Small intestine (tissue), 7 donors: ENCODE data around the gene BCAS3. TPM values are rescaled to one million over a fixed set of nuclear protein-coding genes. Genes with fewer than 3 reads are reported as not detected.

Experiments used
- DNase-seq, 2 donors: peaks; one replicate each; pipeline versions ENCODE4 v3.0.0 to v3.0.0-alpha.2; 2013
- FAIRE-seq: peaks from 2 replicates; lab custom pipeline; 2012; peaks lifted over from hg19 to GRCh38; lab: Jason Lieb, UNC
- H3K27ac ChIP-seq, 3 donors: one replicate each; pipeline ENCODE4 v1.5.1; 2013; ENCODE audit warnings: low read length in 2 of 3, mild to moderate bottlenecking in 2 of 3, control low read depth in 1 of 3, inconsistent platforms in 1 of 3, low read depth in 1 of 3, moderate library complexity in 1 of 3
- H3K27me3 ChIP-seq, 3 donors: one replicate each; pipeline ENCODE4 v1.6.1; 2013; ENCODE audit warnings: low read length in 3 of 3, inconsistent platforms in 1 of 3; ENCODE audit not compliant: control insufficient read depth in 3 of 3, insufficient read depth in 3 of 3
- H3K36me3 ChIP-seq, 3 donors: one replicate each; pipeline ENCODE4 v1.6.1; 2013; ENCODE audit warnings: low read length in 3 of 3, inconsistent platforms in 1 of 3, low read depth in 1 of 3, mild to moderate bottlenecking in 1 of 3, moderate library complexity in 1 of 3; ENCODE audit not compliant: control insufficient read depth in 3 of 3, insufficient read depth in 2 of 3
- H3K4me1 ChIP-seq, 3 donors: one replicate each; pipeline ENCODE4 v1.6.1; 2013; ENCODE audit warnings: low read length in 2 of 3, inconsistent platforms in 1 of 3, low read depth in 1 of 3, mild to moderate bottlenecking in 1 of 3, moderate library complexity in 1 of 3; ENCODE audit not compliant: control insufficient read depth in 3 of 3, insufficient read depth in 2 of 3
- H3K4me3 ChIP-seq, 3 donors: one replicate each; pipeline ENCODE4 v1.5.1; 2013; ENCODE audit warnings: low read length in 3 of 3, control low read depth in 1 of 3, inconsistent platforms in 1 of 3, low read depth in 1 of 3, mild to moderate bottlenecking in 1 of 3, moderate library complexity in 1 of 3
- H3K9me3 ChIP-seq, 2 donors: one replicate each; pipeline ENCODE4 v1.6.1; 2013; ENCODE audit warnings: low read depth in 1 of 2, low read length in 1 of 2; ENCODE audit not compliant: control insufficient read depth in 2 of 2, insufficient read depth in 1 of 2
- WGBS, 3 donors: extraction: QIAGEN DNeasy Blood & Tissue Kit; methylation state at CpG; one replicate each; pipeline ENCODE4 v1.1.7; 2013; 5-methylcytosine and 5-hydroxymethylcytosine counted together
- polyA plus RNA-seq, 4 donors: library from polyadenylated mRNA; stranded (reverse) in 3 of 4; unstranded in 1 of 4; fragments of 200-250 nt in 3 of 4; fragments of 120-200 nt in 1 of 4; gene quantifications; one replicate each; pipeline versions ENCODE4 v1.2.1 to v1.2.3, GENCODE V29; 2013
- donor health status: healthy with polysubstance abuse.
- donor health status: control.
- donor health status: control.
- donor health status: Bipolar disorder and iron deficiency.
- donor health status: healthy.

The BCAS3 gene
- polyA plus RNA-seq, 4 donors, result 4.4 to 10.5 (median 4.8) TPM

GRCh38 chr17:61155590-61156237 lies 478.1 kb downstream of the BCAS3 start:
- FAIRE-seq (no peak), DNase-seq (no peak)
- Histone ChIP-seq H3K4me1 (no peaks in the 10 kb centered on the region), H3K36me3 (no peaks in the 10 kb centered on the region), H3K27ac (no peak overlapping the region), H3K4me3 (no peak overlapping the region), H3K27me3 (no peaks in the 10 kb centered on the region), H3K9me3 (no peaks in the 10 kb centered on the region)
- 94% methylated on average over 4 of the region's 4 CpGs for WGBS, 3 donors

GRCh38 chr17:61157246-61157886 lies 479.7 kb downstream of the BCAS3 start:
- WGBS, 3 donors, result 38 to 54% (median 43%) methylated on average over 7 of the region's 7 CpGs
- Histone ChIP-seq H3K27me3 (no peaks in the 10 kb centered on the region), H3K27ac (no peak overlapping the region), H3K4me1 (no peaks in the 10 kb centered on the region), H3K36me3 (no peaks in the 10 kb centered on the region), H3K4me3 (no peak overlapping the region), H3K9me3 (no peaks in the 10 kb centered on the region)
- DNase-seq, result no peak
- FAIRE-seq, result no peak

GRCh38 chr17:61158376-61158775 lies 480.7 kb downstream of the BCAS3 start:
- no peak overlapping the region for H3K27ac ChIP-seq
- no peaks in the 10 kb centered on the region for H3K36me3 ChIP-seq
- WGBS, 3 donors, result 78 to 88% (median 79%) methylated on average over 3 of the region's 3 CpGs
- no peaks in the 10 kb centered on the region for H3K9me3 ChIP-seq
- FAIRE-seq (no peak), DNase-seq (no peak)
- no peak overlapping the region for H3K4me3 ChIP-seq
- H3K4me1 ChIP-seq, result no peaks in the 10 kb centered on the region
- H3K27me3 ChIP-seq, result no peaks in the 10 kb centered on the region

DNA sequence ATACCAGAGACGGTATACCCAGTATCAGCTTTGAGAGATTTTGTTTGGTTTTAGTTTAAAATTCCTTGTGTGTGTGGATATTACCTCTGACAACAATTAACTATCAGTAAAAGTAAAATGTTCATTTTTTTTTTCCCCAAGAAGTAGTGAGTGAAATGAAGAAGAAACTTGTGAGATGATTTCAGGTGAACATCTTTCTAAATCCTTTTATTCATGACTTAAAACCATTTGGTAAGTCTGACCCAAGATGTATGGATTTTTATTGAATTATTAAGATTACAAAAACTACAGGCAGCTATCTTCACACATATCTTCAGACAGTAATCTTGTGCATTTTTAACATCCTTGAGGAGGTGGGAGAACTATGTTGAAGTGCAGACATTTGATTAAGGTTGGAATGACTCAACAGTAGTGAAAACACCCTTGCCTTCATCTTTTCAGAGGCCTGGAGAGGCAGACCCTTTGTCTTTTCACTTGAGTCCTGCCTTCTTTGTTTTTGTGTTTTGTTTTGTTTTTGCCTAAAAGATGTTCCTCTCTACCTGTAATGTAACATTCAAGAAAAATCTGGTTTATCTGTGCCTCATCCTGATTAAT lies 481.7 kb downstream of the BCAS3 start:
- Histone ChIP-seq H3K9me3 (peaks cover 0 to 1% of the 10 kb centered on the region in 2 donors), H3K27ac (no peak overlapping the region), H3K4me3 (no peak overlapping the region), H3K4me1 (no peaks in the 10 kb centered on the region), H3K27me3 (no peaks in the 10 kb centered on the region), H3K36me3 (no peaks in the 10 kb centered on the region)
- DNase-seq, result no peak
- FAIRE-seq, result no peak
- WGBS, 3 donors, result 86 to 91% (median 89%) methylated on average over 1 of the region's 1 CpG

GRCh38 chr17:61160204-61160603 lies 482.6 kb downstream of the BCAS3 start:
- Histone ChIP-seq H3K4me3 (no peak overlapping the region), H3K27me3 (no peaks in the 10 kb centered on the region), H3K36me3 (no peaks in the 10 kb centered on the region), H3K9me3 (peaks cover 0 to 7% of the 10 kb centered on the region in 2 donors), H3K27ac (no peak overlapping the region), H3K4me1 (no peaks in the 10 kb centered on the region)
- no peak for FAIRE-seq
- DNase-seq, result no peak
- WGBS, 3 donors, result 83 to 97% (median 90%) methylated on average over 4 of the region's 4 CpGs

DNA sequence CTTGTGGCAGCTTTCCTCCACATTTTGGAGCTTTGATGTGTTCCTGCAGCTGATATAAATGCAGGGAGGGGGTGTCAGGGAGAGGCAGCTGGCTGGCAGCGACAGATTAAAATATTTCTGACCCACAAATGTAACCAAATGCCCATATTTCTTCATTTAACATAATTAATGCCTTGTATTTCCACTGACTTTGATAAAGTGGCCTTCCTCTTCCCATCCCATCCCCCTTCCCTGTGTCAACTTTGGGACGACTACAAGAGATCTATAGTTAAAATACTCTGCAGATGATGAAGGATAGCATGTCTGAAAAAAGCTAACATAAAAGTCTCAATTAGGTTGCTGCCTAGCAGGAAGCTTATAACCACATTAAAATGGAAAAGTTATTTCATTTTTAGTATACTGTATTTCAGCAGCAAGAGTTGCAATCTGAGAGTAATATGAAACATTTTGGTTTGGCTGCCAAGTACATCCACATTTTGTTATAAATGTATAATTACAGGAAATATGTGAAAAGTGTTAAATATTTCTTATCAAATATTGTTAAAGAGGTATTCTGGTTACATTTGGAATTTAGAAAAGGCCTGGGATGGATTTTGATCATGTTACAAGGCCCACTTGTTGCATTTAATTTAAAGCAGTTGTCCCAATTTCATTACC lies 483.3 kb downstream of the BCAS3 start:
- DNase-seq (no peak), FAIRE-seq (no peak)
- Histone ChIP-seq H3K4me3 (no peak overlapping the region), H3K36me3 (no peaks in the 10 kb centered on the region), H3K27ac (no peak overlapping the region), H3K9me3 (peaks cover 0 to 7% of the 10 kb centered on the region in 2 donors), H3K27me3 (no peaks in the 10 kb centered on the region), H3K4me1 (no peaks in the 10 kb centered on the region)
- 73 to 83% (median 82%) methylated on average over 2 of the region's 2 CpGs for WGBS, 3 donors

GRCh38 chr17:61161615-61162134 lies 484.0 kb downstream of the BCAS3 start:
- H3K36me3 ChIP-seq, result no peaks in the 10 kb centered on the region
- H3K27me3 ChIP-seq, result no peaks in the 10 kb centered on the region
- no peak for FAIRE-seq
- H3K4me3 ChIP-seq, result no peak overlapping the region
- no peak overlapping the region for H3K27ac ChIP-seq
- peaks cover 0 to 7% of the 10 kb centered on the region in 2 donors for H3K9me3 ChIP-seq
- H3K4me1 ChIP-seq, result no peaks in the 10 kb centered on the region
- no peak for DNase-seq
- 89 to 94% (median 94%) methylated on average over 9 of the region's 9 CpGs for WGBS, 3 donors

GRCh38 chr17:61164517-61164916 lies 486.9 kb downstream of the BCAS3 start:
- DNase-seq (no peak), FAIRE-seq (no peak)
- Histone ChIP-seq H3K27me3 (no peaks in the 10 kb centered on the region), H3K36me3 (no peaks in the 10 kb centered on the region), H3K4me1 (no peaks in the 10 kb centered on the region), H3K9me3 (peaks cover 0 to 7% of the 10 kb centered on the region in 2 donors), H3K4me3 (no peak overlapping the region), H3K27ac (no peak overlapping the region)
- 96 to 99% (median 98%) methylated on average over 3 of the region's 3 CpGs for WGBS, 3 donors
